ENCODE measurements around the gene PDE9A.

GRCh38 chr21:42630626-42631025 is 22.8 kb upstream of the PDE9A start:
- TF ChIP-seq CTCF (IDR thresholded peaks at IDR 0.05; ENCODE audit: borderline replicate concordance, extremely low read depth, low read length, poor library complexity, severe bottlenecking) (no peak), EZH2 (IDR thresholded peaks at IDR 0.05; ENCODE audit: borderline replicate concordance, low read depth, low read length, severe bottlenecking) (no peak)

Measured in DND-41 (cell line).